CD4-positive, alpha-beta T cell (primary cell): ENCODE results near the gene CDH13. TPM values are rescaled to one million over a fixed set of nuclear protein-coding genes. Genes with fewer than 3 reads are reported as not detected.

Experiments
- ATAC-seq: fragments of 200-7000 bp; cut with Tn5 transposase; one replicate; pipeline ENCODE4 v1.10.0; 2022; ENCODE audit warnings: mild to moderate bottlenecking; ENCODE audit not compliant: poor library complexity
- CTCF ChIA-PET: fragments of 350-600 bp; sonication (Branson Sonifier 250); formaldehyde crosslinking; loops from one replicate; lab custom pipeline; 2021; ENCODE audit warnings: antibody characterized with exemption, inconsistent platforms; lab: Charles Lee
- POLR2A ChIA-PET: fragments of 350-600 bp; sonication (Branson Sonifier 250); formaldehyde crosslinking; loops from one replicate; lab custom pipeline; 2021; ENCODE audit warnings: antibody characterized with exemption, inconsistent platforms; lab: Charles Lee
- DNase-seq, 14 experiments: peaks; one replicate each; pipeline ENCODE4 v3.0.0-alpha.2; 2013 to 2020; ENCODE audit warnings: mixed read lengths in 2 of 14
- H3K27ac ChIP-seq, 2 donors: one replicate each; pipeline versions ENCODE4 v1.5.1 to v1.7.0; 2013; ENCODE audit warnings: low read length in 2 of 2, low read depth in 1 of 2, mild to moderate bottlenecking in 1 of 2
- H3K27me3 ChIP-seq, 2 experiments: 1 replicate in 1 of 2; 2 replicates in 1 of 2; pipeline versions ENCODE4 v1.6.1 to v1.7.0; 2013; ENCODE audit warnings: low read length in 2 of 2, control low read depth in 1 of 2, mild to moderate bottlenecking in 1 of 2, moderate library complexity in 1 of 2; ENCODE audit not compliant: insufficient read depth in 2 of 2, control insufficient read depth in 1 of 2
- H3K36me3 ChIP-seq: one replicate; pipeline ENCODE4 v1.6.1; 2013; ENCODE audit warnings: low read length, control low read depth; ENCODE audit not compliant: insufficient read depth
- H3K4me1 ChIP-seq: one replicate; pipeline ENCODE4 v1.6.1; 2013; ENCODE audit warnings: low read length, control low read depth; ENCODE audit not compliant: insufficient read depth
- H3K4me3 ChIP-seq: one replicate; pipeline ENCODE4 v1.5.1; 2013; ENCODE audit warnings: mild to moderate bottlenecking, low read length, moderate library complexity
- H3K9me3 ChIP-seq, 2 experiments: 1 replicate in 1 of 2; 2 replicates in 1 of 2; pipeline versions ENCODE4 v1.6.1 to v1.7.0; 2013; ENCODE audit warnings: low read length in 2 of 2, mild to moderate bottlenecking in 2 of 2, control low read depth in 1 of 2, moderate library complexity in 1 of 2; ENCODE audit not compliant: control insufficient read depth in 1 of 2, insufficient read depth in 1 of 2
- H3K27ac Mint-ChIP-seq: one replicate; pipeline ENCODE4 v1.8.0; 2020; ENCODE audit warnings: mixed read lengths
- H3K27me3 Mint-ChIP-seq: one replicate; pipeline ENCODE4 v1.8.0; 2021; ENCODE audit warnings: mixed read lengths
- H3K36me3 Mint-ChIP-seq: one replicate; pipeline ENCODE4 v1.8.0; 2021; ENCODE audit warnings: low read depth, mixed read lengths
- H3K4me1 Mint-ChIP-seq: one replicate; pipeline ENCODE4 v1.8.0; 2021; ENCODE audit warnings: low read depth, mixed read lengths
- H3K4me3 Mint-ChIP-seq: one replicate; pipeline ENCODE4 v1.8.0; 2020; ENCODE audit warnings: mild to moderate bottlenecking, mixed read lengths
- H3K9me3 Mint-ChIP-seq: one replicate; pipeline ENCODE4 v1.8.0; 2020; ENCODE audit warnings: mixed read lengths
- CTCF ChIP-seq: fragments of 200-600 bp; IDR thresholded peaks from one replicate; pipeline ENCODE4 v1.8.0; 2022; ENCODE audit warnings: antibody characterized with exemption, mild to moderate bottlenecking
- intact Hi-C, 2 experiments: fragments of 100-400 bp; cut with DNase I in 1 of 2; cut with micrococcal nuclease in 1 of 2; formaldehyde crosslinking; loops; one replicate each; pipeline versions ENCODE4 v1.15.1 to v1.9.0; 2023 to 2025; cut with DNase I, micrococcal nuclease
- total RNA-seq, 174 experiments: library from RNA in 2 of 174; stranded (reverse) in 2 of 174; gene quantifications; one replicate each; pipeline ENCODE4 v1.2.3 and lab custom pipeline; 2021 to 2026

CDH13 gene
- total RNA-seq, 2 experiments from 2014 or later, result not detected

GRCh38 chr16:83330251-83330650 lies 703.5 kb downstream of the CDH13 start:
- H3K4me3 Mint-ChIP-seq, result no peak overlapping the region
- ATAC-seq (no peak), DNase-seq (no peak)
- no peaks in the 10 kb centered on the region for H3K36me3 Mint-ChIP-seq
- no peak overlapping the region for H3K27ac Mint-ChIP-seq
- POLR2A ChIA-PET, result no interaction called here
- intact Hi-C loops, result no loop called here
- peaks cover 8% of the 10 kb centered on the region for H3K27me3 Mint-ChIP-seq
- no peaks in the 10 kb centered on the region for H3K9me3 Mint-ChIP-seq
- Histone ChIP-seq H3K4me1 (no peaks in the 10 kb centered on the region), H3K36me3 (no peaks in the 10 kb centered on the region), H3K9me3 (no peaks in the 10 kb centered on the region), H3K27me3 (no peaks in the 10 kb centered on the region), H3K27ac (no peak overlapping the region), H3K4me3 (no peak overlapping the region)
- TF ChIP-seq CTCF, result no peak
- no peaks in the 10 kb centered on the region for H3K4me1 Mint-ChIP-seq
- CTCF ChIA-PET, result no interaction called here

- intact Hi-C loops, result no loop called here
- TF ChIP-seq CTCF, result no peak
- no peaks in the 10 kb centered on the region for H3K4me1 Mint-ChIP-seq
- no peaks in the 10 kb centered on the region for H3K36me3 Mint-ChIP-seq
- Histone ChIP-seq H3K36me3 (no peaks in the 10 kb centered on the region), H3K9me3 (no peaks in the 10 kb centered on the region), H3K27ac (no peak overlapping the region), H3K4me3 (no peak overlapping the region), H3K4me1 (no peaks in the 10 kb centered on the region), H3K27me3 (no peaks in the 10 kb centered on the region)
- no peaks in the 10 kb centered on the region for H3K9me3 Mint-ChIP-seq
- no peak overlapping the region for H3K4me3 Mint-ChIP-seq
- DNase-seq, result no peak
- H3K27ac Mint-ChIP-seq, result no peak overlapping the region
- POLR2A ChIA-PET, result no interaction called here
- H3K27me3 Mint-ChIP-seq, result peaks cover 10% of the 10 kb centered on the region
- no peak for ATAC-seq
- CTCF ChIA-PET, result no interaction called here
Measured at GRCh38 chr16:83335076-83335475, 708.3 kb downstream of the CDH13 start.

GRCh38 chr16:83336603-83337002 lies 709.8 kb downstream of the CDH13 start:
- CTCF ChIA-PET, result no interaction called here
- H3K9me3 Mint-ChIP-seq, result no peaks in the 10 kb centered on the region
- H3K4me1 Mint-ChIP-seq, result no peaks in the 10 kb centered on the region
- H3K27ac Mint-ChIP-seq, result no peak overlapping the region
- H3K36me3 Mint-ChIP-seq, result no peaks in the 10 kb centered on the region
- Histone ChIP-seq H3K36me3 (no peaks in the 10 kb centered on the region), H3K4me3 (no peak overlapping the region), H3K27me3 (no peaks in the 10 kb centered on the region), H3K27ac (no peak overlapping the region), H3K9me3 (no peaks in the 10 kb centered on the region), H3K4me1 (no peaks in the 10 kb centered on the region)
- intact Hi-C loops, result no loop called here
- no peak for DNase-seq
- POLR2A ChIA-PET, result no interaction called here
- no peak for TF ChIP-seq CTCF
- no peak overlapping the region for H3K4me3 Mint-ChIP-seq
- H3K27me3 Mint-ChIP-seq, result peaks cover 5% of the 10 kb centered on the region
- ATAC-seq, result no peak
